Psoas muscle (tissue), 8 donors: Measurements from ENCODE around the gene EI24. TPM values are rescaled to one million over a fixed set of nuclear protein-coding genes. Genes with fewer than 3 reads are reported as not detected.

Source experiments
- ATAC-seq, 4 donors: fragments of 200-7000 bp; cut with Tn5 transposase; one replicate each; pipeline ENCODE4 v1.9.1; 2020; ENCODE audit warnings: moderate library complexity in 3 of 4, mild to moderate bottlenecking in 2 of 4
- DNase-seq, 2 donors: peaks; one replicate each; pipeline ENCODE4 v3.0.0-alpha.2; 2020
- H3K27ac ChIP-seq: fragments of 200-600 bp; one replicate; pipeline ENCODE4 v1.8.0; 2022
- H3K27me3 ChIP-seq, 3 donors: fragments of 200-600 bp in 1 of 3; one replicate each; pipeline versions ENCODE4 v1.6.1 to v1.8.0; 2013 to 2022; ENCODE audit warnings: low read length in 2 of 3, mild to moderate bottlenecking in 2 of 3, moderate library complexity in 1 of 3; ENCODE audit not compliant: insufficient read depth in 3 of 3
- H3K36me3 ChIP-seq, 2 donors: fragments of 200-600 bp in 1 of 2; one replicate each; pipeline versions ENCODE4 v1.6.1 to v1.8.0; 2013 to 2022; ENCODE audit warnings: low read depth in 1 of 2, mild to moderate bottlenecking in 1 of 2, moderate library complexity in 1 of 2; ENCODE audit not compliant: insufficient read depth in 1 of 2
- H3K4me1 ChIP-seq: fragments of 200-600 bp; one replicate; pipeline ENCODE4 v1.8.0; 2022
- H3K4me3 ChIP-seq: fragments of 200-600 bp; one replicate; pipeline ENCODE4 v1.8.0; 2022; ENCODE audit warnings: mild to moderate bottlenecking
- H3K9me3 ChIP-seq: fragments of 200-600 bp; one replicate; pipeline ENCODE4 v1.8.0; 2022
- WGBS, 3 donors: extraction: QIAGEN DNeasy Blood & Tissue Kit; methylation state at CpG; one replicate each; pipeline versions ENCODE4 v1.1.6 to v1.1.7; 2013; 5-methylcytosine and 5-hydroxymethylcytosine counted together
- intact Hi-C, 2 donors: fragments of 100-400 bp; cut with DNase I; formaldehyde crosslinking; loops; one replicate each; pipeline versions ENCODE4 v1.11.0 to v1.14.2; 2022
- polyA plus RNA-seq, 3 donors: library from polyadenylated mRNA; stranded (reverse); fragments of 200-250 nt; gene quantifications; one replicate each; pipeline ENCODE4 v1.2.3, GENCODE V29; 2013
- total RNA-seq, 4 donors: library from RNA; stranded (reverse); fragmentation: NEBNext Ultra II Directional in 2 of 4; extraction: Animal tissue kit (Norgen Biotek cat#: 25700) in 2 of 4; gene quantifications; one replicate each; pipeline versions ENCODE4 v1.2.1 to v1.2.4, GENCODE V29; 2021 to 2023
- TF ChIP-seq, protein P1 (sequence below): fragments of 200-600 bp; IDR thresholded peaks from one replicate; pipeline ENCODE4 v1.8.0; 2022; ENCODE audit warnings: antibody characterized with exemption
- donor health status: healthy with polysubstance abuse.
- donor health status: DM: no; HTN: no; CAD: no; lungs with moderate emphysema.
- donor health status: Bipolar disorder and iron deficiency.
- donor health status: healthy.
- donor health status: DM: yes; HTN: yes; CAD: no.
- donor health status: DM: no; HTN: no; CAD: no.
- donor health status: DM: no; HTN: no; CAD: no.
- donor health status: DM: yes; HTN: yes; CAD: no.

The EI24 gene
- total and polyA plus RNA-seq, 7 donors: 52.9 to 184 (median 82.8) TPM

DNA sequence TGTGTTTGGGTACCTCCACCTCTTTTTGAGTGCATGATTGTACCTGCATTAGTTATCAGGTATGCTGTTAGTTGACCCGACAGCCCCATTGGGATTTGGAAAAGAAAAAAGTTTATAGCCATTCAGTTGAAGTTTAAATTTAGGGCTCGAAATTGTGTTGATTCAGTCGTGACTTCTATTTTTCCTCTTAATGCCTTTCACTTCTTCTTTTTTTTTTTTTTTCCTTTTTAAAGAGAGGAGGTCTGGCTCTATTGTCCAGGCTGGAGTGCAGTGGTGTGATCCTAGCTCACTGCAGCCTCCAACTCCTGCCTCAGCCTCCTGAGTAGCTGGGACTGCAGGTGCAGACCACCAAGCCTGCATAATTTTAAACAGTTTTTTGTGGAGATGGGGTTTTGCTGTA is 25.7 kb downstream of the EI24 start:
- Histone ChIP-seq H3K27me3 (no peaks in the 10 kb centered on the region), H3K4me1 (peaks cover 20% of the 10 kb centered on the region), H3K4me3 (no peak overlapping the region), H3K27ac (no peak overlapping the region), H3K9me3 (no peaks in the 10 kb centered on the region), H3K36me3 (peaks cover 3 to 42% of the 10 kb centered on the region in 2 donors)
- intact Hi-C loops: loop anchor here (5.0 to 10.0 kb wide), 3 partner anchors 32 to 670 kb away; partner anchors contain the start of genes CHEK1 (in 1 of the 2), FOXRED1 (in 1 of the 2) and SRPRA (in 1 of the 2)
- 59 to 80% (median 73%) methylated on average over 3 of the region's 3 CpGs for WGBS, 3 donors
- TF ChIP-seq, protein P1, sequence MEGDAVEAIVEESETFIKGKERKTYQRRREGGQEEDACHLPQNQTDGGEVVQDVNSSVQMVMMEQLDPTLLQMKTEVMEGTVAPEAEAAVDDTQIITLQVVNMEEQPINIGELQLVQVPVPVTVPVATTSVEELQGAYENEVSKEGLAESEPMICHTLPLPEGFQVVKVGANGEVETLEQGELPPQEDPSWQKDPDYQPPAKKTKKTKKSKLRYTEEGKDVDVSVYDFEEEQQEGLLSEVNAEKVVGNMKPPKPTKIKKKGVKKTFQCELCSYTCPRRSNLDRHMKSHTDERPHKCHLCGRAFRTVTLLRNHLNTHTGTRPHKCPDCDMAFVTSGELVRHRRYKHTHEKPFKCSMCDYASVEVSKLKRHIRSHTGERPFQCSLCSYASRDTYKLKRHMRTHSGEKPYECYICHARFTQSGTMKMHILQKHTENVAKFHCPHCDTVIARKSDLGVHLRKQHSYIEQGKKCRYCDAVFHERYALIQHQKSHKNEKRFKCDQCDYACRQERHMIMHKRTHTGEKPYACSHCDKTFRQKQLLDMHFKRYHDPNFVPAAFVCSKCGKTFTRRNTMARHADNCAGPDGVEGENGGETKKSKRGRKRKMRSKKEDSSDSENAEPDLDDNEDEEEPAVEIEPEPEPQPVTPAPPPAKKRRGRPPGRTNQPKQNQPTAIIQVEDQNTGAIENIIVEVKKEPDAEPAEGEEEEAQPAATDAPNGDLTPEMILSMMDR: no peak
- no peak for DNase-seq
- no peak for ATAC-seq

DNA sequence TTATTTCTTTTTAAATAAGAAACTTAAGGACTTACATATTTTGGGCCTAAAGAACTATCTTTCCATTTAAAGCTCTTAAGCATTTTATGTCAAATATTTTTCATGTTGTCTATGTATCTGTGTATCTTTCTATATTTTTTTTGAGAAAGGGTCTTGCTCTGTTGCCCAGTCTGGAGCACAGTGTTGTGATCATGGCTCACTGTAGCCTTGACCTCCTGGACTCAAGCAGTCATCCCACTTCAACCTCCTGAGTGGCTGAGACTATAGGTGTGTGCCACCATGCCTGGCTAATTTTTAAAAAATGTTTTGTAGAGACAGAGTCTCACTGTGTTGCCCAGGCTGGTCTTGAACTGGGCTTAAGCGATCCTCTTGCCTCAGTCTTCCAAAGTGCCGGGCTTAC is 31.4 kb downstream of the EI24 start:
- intact Hi-C loops: no loop called here
- no peaks in the 10 kb centered on the region for H3K9me3 ChIP-seq
- H3K27ac ChIP-seq: no peak overlapping the region
- ATAC-seq (no peak), DNase-seq (no peak)
- H3K4me1 ChIP-seq: no peaks in the 10 kb centered on the region
- TF ChIP-seq, protein P1: no peak
- H3K27me3 ChIP-seq: no peaks in the 10 kb centered on the region
- 95 to 98% (median 95%) methylated on average over 2 of the region's 2 CpGs for WGBS, 3 donors
- no peak overlapping the region for H3K4me3 ChIP-seq
- H3K36me3 ChIP-seq: peaks cover 13 to 99% of the 10 kb centered on the region in 2 donors

DNA sequence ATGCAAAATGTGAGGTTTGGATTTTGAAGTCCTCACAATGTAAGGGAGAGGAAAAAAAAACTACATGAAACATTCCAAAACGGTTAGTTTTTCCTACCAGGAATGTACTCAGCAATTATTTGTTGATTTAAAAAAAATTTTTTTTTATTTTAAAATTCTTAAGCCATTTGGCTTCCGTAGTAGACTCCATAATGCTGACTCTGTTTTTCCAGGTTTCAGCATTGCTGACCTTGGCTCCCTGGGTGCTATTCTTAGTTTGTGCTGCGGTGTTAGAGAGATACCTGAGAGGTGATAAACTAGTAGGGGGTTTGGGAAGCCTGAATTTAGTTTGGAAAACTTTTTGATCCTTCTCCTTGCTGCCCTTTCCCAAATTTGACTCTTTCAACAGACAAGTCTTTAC is 33.9 kb downstream of the EI24 start:
- ATAC-seq: no peak
- Histone ChIP-seq H3K4me3 (no peak overlapping the region), H3K27ac (no peak overlapping the region), H3K27me3 (no peaks in the 10 kb centered on the region), H3K36me3 (peaks cover 21 to 100% of the 10 kb centered on the region in 2 donors), H3K9me3 (no peaks in the 10 kb centered on the region), H3K4me1 (no peaks in the 10 kb centered on the region)
- DNase-seq: no peak
- intact Hi-C loops: no loop called here
- WGBS, 3 donors: 34 to 76% (median 44%) methylated on average over 3 of the region's 3 CpGs
- TF ChIP-seq, protein P1: no peak

DNA sequence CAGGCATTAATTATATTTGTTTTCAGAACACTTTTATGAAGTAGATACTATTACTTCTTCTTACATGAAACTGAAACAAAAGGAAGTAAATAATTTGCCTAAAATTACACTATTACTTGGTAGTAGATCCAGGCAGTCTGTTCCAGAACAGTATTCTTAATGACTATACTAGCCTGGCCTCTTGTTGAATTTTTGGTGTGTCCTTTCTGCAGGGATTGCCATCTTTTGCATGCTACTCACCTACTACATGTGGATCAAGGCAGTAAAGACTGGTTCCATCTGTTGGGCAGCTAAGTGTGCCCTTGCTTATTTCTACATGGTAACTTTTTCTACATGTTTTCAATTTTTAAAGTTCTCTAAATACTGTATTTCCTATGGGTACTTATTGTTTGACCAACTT is 36.1 kb downstream of the EI24 start:
- no peak overlapping the region for H3K4me3 ChIP-seq
- no peaks in the 10 kb centered on the region for H3K4me1 ChIP-seq
- intact Hi-C loops: loop anchor here in 1 of 2 donors (5.0 kb wide), 1 partner anchor 33 kb away; no protein-coding TSS in a partner anchor
- ATAC-seq (no peak), DNase-seq (no peak)
- H3K9me3 ChIP-seq: no peaks in the 10 kb centered on the region
- no peak overlapping the region for H3K27ac ChIP-seq
- peaks cover 28 to 100% of the 10 kb centered on the region in 2 donors for H3K36me3 ChIP-seq
- TF ChIP-seq, protein P1: no peak
- no peaks in the 10 kb centered on the region for H3K27me3 ChIP-seq

DNA sequence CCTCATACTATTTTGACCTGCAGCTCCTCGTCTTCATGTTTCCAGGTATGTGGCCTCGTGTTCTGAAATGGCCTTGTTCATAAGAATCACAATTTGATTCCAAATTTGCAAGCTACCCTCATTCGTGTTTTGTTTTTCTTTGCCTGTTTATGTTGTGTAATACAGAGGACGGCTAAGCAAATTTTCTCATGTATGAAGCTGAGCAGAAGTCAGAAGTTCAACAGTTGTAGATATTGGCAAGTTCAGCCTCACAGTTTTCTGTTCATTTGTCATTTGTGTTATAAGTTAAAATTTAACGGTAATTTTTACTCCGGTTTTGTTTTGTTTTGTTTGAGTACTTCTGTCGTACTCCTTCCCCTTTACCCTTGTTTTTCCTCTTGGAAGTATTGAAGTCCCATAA is 40.3 kb downstream of the EI24 start:
- DNase-seq: no peak
- WGBS, 3 donors: 83 to 91% (median 90%) methylated on average over 7 of the region's 7 CpGs
- no peak for ATAC-seq
- Histone ChIP-seq H3K9me3 (no peaks in the 10 kb centered on the region), H3K27ac (no peak overlapping the region), H3K27me3 (no peaks in the 10 kb centered on the region), H3K4me3 (no peak overlapping the region), H3K36me3 (peaks cover 26 to 100% of the 10 kb centered on the region in 2 donors), H3K4me1 (no peaks in the 10 kb centered on the region)
- TF ChIP-seq, protein P1: no peak
- intact Hi-C loops: loop anchor here in 1 of 2 donors (5.0 kb wide), 1 partner anchor 37 kb away; no protein-coding TSS in a partner anchor
